GM21723 (cell line): ENCODE results near the gene CFAP61.
"Not testable (repeated sequence)": the region's sequence is repeated elsewhere in the genome, so short reads cannot be mapped to it uniquely, and the experiment has no call there.

ENCODE experiments used
- ATAC-seq: cut with Tn5 transposase; IDR thresholded peaks from one replicate; pipeline ENCODE4 v1.9.1; 2021; ENCODE audit warnings: mild to moderate bottlenecking, moderate library complexity; ENCODE audit not compliant: unreplicated experiment

CFAP61 gene

DNA sequence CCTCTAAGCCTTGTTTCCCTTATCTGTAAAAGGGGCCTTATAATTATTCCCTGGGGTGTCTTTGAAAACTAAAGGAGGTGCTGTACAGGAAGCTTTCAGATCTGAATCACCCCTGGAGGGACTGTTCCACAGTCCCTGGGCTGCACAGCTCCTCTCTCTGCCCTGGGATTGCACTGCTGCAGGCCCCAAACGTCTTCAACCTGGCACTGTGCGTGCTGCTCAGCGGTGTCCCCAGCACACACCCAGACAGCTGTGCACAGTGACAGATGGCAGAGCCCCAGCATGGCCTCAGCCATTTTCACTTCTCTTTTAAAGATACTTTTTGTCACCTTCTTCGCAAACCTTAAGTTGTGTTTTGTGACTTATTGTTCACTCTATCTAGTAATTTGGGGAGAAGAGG, 264.9 kb downstream of the CFAP61 start:
- ATAC-seq, result peak; percentile 93

GRCh38 chr20:20317621-20318364, 265.5 kb downstream of the CFAP61 start:
- ATAC-seq, result no peak

DNA sequence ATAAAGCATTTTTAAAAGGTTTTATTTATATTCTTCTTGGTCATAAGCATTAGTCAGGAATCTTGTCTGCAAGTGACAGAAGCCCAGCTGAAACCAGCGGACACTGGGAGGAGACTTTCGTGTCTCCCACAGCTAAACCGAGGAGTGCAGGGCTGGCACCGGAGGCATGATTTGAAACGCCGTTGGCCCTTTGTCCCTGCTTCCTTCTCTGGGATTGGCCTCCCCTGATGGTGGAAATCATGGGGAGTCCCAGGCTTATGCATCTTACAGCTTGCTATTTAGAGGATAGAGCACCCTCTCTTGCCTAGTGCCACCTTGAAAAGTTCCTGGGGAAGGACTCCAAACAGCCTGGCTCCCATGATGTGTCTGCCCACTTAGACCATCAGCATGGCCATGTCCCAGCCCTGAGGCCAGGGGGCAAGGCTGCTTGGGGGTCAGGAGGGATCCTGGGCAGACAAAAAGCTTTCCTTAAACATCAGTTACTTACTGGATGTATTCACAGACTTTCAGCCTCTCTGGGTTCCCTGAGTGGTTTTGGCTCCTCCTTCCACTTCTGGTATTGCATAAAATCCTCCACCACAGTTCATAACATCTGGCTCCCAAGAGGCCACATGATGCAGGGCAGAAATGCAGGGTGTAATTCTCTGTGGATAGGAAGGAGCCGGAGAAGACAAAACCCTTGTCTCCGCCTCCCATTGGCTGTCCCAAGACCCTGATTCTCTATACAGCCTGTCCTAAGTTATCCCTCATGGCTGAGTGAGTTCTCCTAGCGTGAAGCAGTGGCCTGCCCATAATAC, 266.2 kb downstream of the CFAP61 start:
- ATAC-seq, result no peak

GRCh38 chr20:20321134-20321533, 268.8 kb downstream of the CFAP61 start:
- ATAC-seq, result no peak

DNA sequence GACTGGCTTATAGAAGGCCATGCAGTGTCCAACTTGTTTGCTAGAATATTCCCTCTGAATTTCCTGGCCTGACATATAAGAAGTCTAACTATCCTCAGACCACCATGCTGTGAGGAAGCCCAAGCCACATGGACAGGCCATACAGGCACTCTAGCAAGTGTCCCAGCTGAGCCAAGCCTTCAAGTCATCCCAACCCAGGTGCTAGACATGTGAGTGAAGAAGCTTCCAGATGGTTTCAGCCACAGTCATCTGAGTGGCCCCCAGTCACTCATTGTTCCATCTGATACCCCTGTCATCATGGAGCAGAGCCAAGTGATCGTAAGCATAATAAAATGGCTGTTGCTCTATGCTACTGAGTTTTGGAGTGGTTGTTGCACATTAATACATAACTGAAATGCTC, 269.6 kb downstream of the CFAP61 start:
- no peak for ATAC-seq

GRCh38 chr20:20322912-20323311, 270.6 kb downstream of the CFAP61 start:
- ATAC-seq, result no peak

DNA sequence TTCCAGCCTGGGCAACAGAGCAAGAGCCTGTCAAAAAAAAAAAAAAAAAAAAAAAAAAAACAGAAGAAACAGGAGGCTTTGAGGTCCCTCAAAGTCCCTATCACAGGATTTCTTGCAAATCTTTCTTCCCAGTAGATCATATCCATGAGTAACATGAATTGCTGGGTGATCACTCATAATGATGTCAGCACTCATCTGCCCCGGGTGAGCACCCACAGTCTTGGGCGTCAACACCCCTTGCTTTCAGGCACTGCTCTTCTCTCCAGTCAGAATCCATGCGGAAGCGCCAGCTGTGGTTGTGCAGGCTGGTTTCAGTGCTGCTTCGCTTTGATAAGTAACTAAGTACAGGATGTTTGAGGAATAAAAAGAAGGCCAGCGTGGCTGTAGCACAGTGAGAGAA, 275.4 kb downstream of the CFAP61 start:
- no peak for ATAC-seq

- no peak for ATAC-seq
Measured at GRCh38 chr20:20329564-20329963, 277.2 kb downstream of the CFAP61 start.

DNA sequence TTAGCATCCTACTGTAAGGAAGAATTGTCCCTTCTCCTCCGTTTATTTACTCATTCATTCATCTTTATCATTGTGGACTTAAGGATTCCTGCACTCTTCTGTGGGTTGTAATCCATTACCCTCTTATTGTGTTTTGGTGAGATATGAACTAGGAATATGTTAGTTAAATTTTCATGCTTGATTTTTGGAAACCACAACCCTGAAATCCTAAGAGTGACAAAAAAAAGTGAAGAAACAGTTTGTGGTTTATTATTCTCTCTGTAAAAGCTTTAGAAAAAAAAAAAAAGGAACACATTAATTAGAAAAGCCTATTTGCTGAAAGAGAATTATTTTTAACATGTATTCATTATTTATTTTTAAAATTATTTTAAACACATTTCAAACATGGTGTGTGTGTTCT, 278.8 kb downstream of the CFAP61 start:
- ATAC-seq, result no peak

- ATAC-seq, result no peak
Measured at GRCh38 chr20:20331817-20332216, 279.5 kb downstream of the CFAP61 start.

GRCh38 chr20:20333866-20334265, 281.5 kb downstream of the CFAP61 start:
- ATAC-seq, result no peak

DNA sequence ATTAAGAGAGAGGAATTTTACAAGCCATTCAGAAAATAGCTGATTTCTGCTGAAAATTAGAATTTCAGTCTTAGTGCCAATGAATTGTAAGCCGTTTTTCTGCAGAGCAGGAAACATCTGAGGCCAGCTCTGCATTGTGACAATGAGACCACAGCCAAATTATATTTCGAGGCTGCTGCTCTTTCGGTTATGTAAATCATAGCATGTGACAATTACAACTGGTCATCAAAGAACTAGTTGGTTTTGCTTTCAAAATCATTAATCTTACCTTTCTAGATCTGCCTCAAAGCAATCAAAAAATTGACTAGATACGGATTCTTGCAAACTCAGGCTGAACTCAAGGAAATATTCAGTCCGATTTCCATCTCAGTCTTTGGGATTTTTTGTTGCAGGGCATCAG, 282.2 kb downstream of the CFAP61 start:
- peak; percentile 97 for ATAC-seq

DNA sequence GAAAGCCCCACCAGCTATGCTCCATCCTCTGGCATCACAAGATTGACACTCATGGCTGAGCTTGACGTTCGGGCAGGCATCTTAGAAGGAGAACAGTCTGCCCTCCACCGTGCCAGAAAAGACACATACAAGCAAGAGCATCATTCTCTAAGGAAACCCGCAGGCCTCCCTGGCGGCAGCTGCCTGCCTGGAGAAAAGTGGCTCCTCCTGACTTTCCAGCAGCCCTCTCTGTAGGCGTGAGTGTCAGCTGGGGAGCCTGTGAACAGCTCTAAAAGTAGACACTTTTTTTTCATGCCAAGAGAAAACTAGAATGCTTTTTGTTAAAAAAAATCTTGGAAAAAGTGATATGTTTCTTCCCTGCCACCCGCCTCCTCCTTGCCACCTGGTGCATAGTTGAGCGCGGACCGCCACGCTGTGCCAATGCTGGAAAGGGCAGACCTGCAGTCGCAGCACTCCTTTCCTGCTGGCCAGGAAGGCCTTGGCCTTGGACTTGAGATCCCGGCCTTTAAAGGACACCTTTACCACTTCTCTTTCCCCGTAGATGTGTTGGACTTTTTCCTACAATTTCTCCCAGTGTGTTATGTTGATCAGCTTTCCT, 285.9 kb downstream of the CFAP61 start:
- no peak for ATAC-seq

DNA sequence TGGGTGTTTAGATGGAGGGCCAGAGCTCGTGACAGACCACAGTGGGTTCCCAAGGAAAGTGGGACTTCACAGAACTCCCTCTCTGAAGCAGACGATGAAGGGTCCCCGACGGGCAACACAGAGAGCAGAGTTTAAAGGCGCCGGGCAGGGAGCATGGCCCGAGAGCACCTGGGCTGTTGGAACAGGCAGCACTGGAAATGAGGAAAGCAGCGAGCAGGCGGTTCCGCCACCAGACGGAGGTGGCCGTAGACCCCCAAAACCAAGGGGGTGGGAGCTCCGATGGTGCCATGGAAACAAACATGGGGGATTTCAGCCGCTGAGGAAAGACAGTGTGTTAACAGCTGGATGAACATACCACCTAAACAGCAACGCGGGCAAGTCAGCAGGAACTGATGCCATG, 288.1 kb downstream of the CFAP61 start:
- no peak for ATAC-seq

GRCh38 chr20:20341371-20341770, 289.0 kb downstream of the CFAP61 start:
- no peak for ATAC-seq

- ATAC-seq, result no peak
Measured at GRCh38 chr20:20342066-20342465, 289.7 kb downstream of the CFAP61 start.

DNA sequence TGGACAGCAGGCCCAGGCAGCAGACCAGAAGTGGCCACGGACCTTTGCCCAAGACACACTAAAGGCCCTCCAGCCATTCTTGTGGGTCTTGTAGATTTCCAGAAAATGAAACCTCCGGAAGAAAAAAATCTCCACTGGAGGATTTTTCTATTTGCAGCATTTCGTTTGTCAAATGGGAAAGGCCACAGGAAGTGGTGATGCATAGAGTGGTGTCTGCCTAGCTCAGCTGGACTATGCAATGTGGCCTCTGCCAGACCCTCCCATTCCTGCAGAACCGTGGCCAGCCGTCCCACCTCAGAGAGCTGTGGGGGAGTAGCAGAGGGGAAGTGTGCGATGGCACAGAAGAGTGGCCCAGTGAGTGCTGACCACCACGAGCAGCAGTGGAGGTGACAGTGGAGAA, 291.6 kb downstream of the CFAP61 start:
- ATAC-seq, result no peak

- ATAC-seq, result no peak
Measured at GRCh38 chr20:20344476-20344875, 292.1 kb downstream of the CFAP61 start.

DNA sequence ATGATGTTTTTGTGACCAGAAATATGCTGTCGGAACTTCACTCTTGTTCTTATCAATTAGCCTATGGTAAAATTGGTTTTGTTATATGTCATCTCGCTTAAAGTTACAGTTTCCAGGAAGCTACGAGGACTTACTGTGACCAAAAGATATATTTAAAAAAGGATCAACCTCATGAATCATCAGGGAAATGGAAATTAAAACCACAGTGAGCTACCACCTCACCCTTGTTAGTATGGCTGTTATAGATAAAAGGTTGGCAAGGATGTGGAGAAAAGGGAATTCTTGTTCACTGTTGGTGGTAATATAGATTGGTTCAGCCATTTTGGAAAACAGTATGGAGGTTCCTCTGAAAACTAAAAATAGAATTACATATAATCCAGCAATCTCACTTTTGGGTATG, 301.2 kb downstream of the CFAP61 start:
- ATAC-seq, result no peak

DNA sequence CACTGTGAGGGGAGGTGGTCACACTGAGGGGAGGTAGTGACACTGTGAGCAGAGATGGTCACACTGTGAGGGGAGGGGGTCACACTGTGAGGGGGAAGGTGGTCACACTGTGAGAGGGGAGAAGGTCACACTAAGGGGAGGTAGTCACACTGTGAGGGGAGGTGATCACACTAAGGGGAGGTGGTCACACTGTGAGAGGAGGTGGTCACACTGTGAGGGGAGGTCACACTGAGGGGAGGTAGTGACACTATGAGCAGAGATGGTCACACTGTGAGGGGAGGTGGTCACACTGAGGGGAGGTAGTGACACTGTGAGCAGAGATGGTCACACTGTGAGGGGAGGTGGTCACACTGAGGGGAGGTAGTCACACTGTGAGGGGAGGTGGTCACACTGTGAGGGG, 303.2 kb downstream of the CFAP61 start:
- not testable (repeated sequence) for ATAC-seq

- no peak for ATAC-seq
Measured at GRCh38 chr20:20358801-20359200, 306.5 kb downstream of the CFAP61 start.

DNA sequence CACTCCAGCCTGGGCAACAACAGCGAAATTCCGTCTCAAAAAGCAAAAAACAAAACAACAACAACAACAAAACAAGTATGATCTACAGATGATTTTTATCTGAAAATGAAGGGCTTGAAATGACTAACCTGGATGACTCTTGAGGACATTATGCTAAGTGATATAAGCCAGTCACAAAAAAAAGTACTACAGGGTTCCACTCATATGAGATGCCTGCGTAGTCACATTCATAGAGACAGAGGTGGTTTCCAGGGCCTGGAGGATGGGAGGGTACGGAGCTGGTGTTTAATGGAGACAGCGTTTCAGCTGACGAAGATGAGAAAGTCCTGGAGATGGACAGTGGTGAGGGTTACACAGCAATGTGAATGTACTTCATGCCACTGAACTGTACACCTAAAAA, 307.3 kb downstream of the CFAP61 start:
- no peak for ATAC-seq
